Ishikawa (cell line): ENCODE measurements around the gene CEP112.

ENCODE experiments used
- TAF1 ChIP-seq: IDR thresholded peaks from 2 replicates; pipeline ENCODE4 v1.6.1; 2012; ENCODE audit warnings: low read depth, mild to moderate bottlenecking
- YY1 ChIP-seq: IDR thresholded peaks from 2 replicates; pipeline ENCODE4 v1.6.1; 2012; ENCODE audit warnings: low read depth
- TF ChIP-seq, protein P1 (sequence below): IDR thresholded peaks from 2 replicates; pipeline ENCODE4 v1.6.1; 2012

- TF ChIP-seq YY1: no peak
- TF ChIP-seq, protein P1, sequence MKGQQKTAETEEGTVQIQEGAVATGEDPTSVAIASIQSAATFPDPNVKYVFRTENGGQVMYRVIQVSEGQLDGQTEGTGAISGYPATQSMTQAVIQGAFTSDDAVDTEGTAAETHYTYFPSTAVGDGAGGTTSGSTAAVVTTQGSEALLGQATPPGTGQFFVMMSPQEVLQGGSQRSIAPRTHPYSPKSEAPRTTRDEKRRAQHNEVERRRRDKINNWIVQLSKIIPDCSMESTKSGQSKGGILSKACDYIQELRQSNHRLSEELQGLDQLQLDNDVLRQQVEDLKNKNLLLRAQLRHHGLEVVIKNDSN: no peak
- TF ChIP-seq TAF1: no peak
Measured at GRCh38 chr17:66032082-66032712, 159.7 kb downstream of the CEP112 start.
